HepG2 (cell line): ENCODE results near the gene RSPH9. TPM values are rescaled to one million over a fixed set of nuclear protein-coding genes. Genes with fewer than 3 reads are reported as not detected.
A peak's percentile ranks its signal among the peaks of the same experiment; 100 is the strongest.

ENCODE experiments used
- ATF1 ChIP-seq: IDR thresholded peaks from 2 replicates; pipeline ENCODE4 v1.6.1; 2016; ENCODE audit warnings: mild to moderate bottlenecking, control low read depth
- BRD4 ChIP-seq: sonication (generic); formaldehyde crosslinking; IDR thresholded peaks from 2 replicates; pipeline ENCODE4 v1.4.0; 2020; ENCODE audit warnings: missing genetic modification reagents
- DRAP1 ChIP-seq: IDR thresholded peaks from 2 replicates; pipeline ENCODE4 v1.6.1; 2016; ENCODE audit warnings: missing genetic modification reagents, missing compliant biosample characterization
- FOXJ3 ChIP-seq: sonication (generic); formaldehyde crosslinking; IDR thresholded peaks from 2 replicates; pipeline ENCODE4 v1.4.0; 2020; ENCODE audit warnings: missing genetic modification reagents, mild to moderate bottlenecking, borderline replicate concordance
- GZF1 ChIP-seq: sonication (generic); formaldehyde crosslinking; IDR thresholded peaks from 2 replicates; pipeline ENCODE4 v1.5.1; 2020; ENCODE audit warnings: mild to moderate bottlenecking, missing genetic modification reagents
- ISL2 ChIP-seq: sonication (generic); formaldehyde crosslinking; IDR thresholded peaks from 2 replicates; pipeline ENCODE4 v1.5.0; 2020; ENCODE audit warnings: missing genetic modification reagents
- KDM3A ChIP-seq: IDR thresholded peaks from 2 replicates; pipeline ENCODE4 v1.6.1; 2018; ENCODE audit warnings: low read depth, missing compliant biosample characterization
- KLF9 ChIP-seq: IDR thresholded peaks from 2 replicates; pipeline ENCODE4 v1.6.1; 2016; ENCODE audit warnings: low read depth
- NFKB2 ChIP-seq: sonication (generic); formaldehyde crosslinking; IDR thresholded peaks from 2 replicates; pipeline ENCODE4 v1.4.0; 2020; ENCODE audit warnings: missing genetic modification reagents, borderline replicate concordance
- SALL2 ChIP-seq: sonication (generic); formaldehyde crosslinking; IDR thresholded peaks from 2 replicates; pipeline ENCODE4 v1.8.1; 2023; ENCODE audit warnings: mild to moderate bottlenecking, missing genetic modification reagents, inconsistent platforms
- YEATS2 ChIP-seq: sonication (generic); formaldehyde crosslinking; IDR thresholded peaks from 2 replicates; pipeline ENCODE4 v1.4.0; 2020; ENCODE audit warnings: missing genetic modification reagents, borderline replicate concordance
- ZFP62 ChIP-seq: sonication (generic); formaldehyde crosslinking; IDR thresholded peaks from 2 replicates; pipeline ENCODE4 v1.4.0; 2020; ENCODE audit warnings: missing genetic modification reagents
- ZMYM2 ChIP-seq: sonication (generic); formaldehyde crosslinking; IDR thresholded peaks from 2 replicates; pipeline ENCODE4 v1.8.0; 2022; ENCODE audit warnings: mild to moderate bottlenecking, missing genetic modification reagents
- ZNF354B ChIP-seq: sonication (generic); formaldehyde crosslinking; IDR thresholded peaks from 2 replicates; pipeline ENCODE4 v1.8.0; 2022; ENCODE audit warnings: mild to moderate bottlenecking, missing genetic modification reagents
- ZNF563 ChIP-seq: sonication (generic); formaldehyde crosslinking; IDR thresholded peaks from 2 replicates; pipeline ENCODE4 v1.8.0; 2022; ENCODE audit warnings: mild to moderate bottlenecking, moderate library complexity, missing genetic modification reagents
- ZNF589 ChIP-seq: sonication (generic); formaldehyde crosslinking; conservative IDR thresholded peaks from 2 replicates; pipeline ENCODE4 v1.8.0; 2022; ENCODE audit warnings: mild to moderate bottlenecking, moderate library complexity, missing genetic modification reagents
- ZSCAN31 ChIP-seq: sonication (generic); formaldehyde crosslinking; IDR thresholded peaks from 2 replicates; pipeline ENCODE4 v1.5.0; 2020; ENCODE audit warnings: low read depth, mild to moderate bottlenecking, missing genetic modification reagents
- polyA plus RNA-seq, 8 experiments: library from polyadenylated mRNA; depleted of rRNA in 3 of 8; stranded (reverse) in 7 of 8; unstranded in 1 of 8; fragments of >200 nt; fragmentation: Illumina TruSeq in 4 of 8; extraction: Trizol in 4 of 8; gene quantifications; 2 replicates each; pipeline versions ENCODE4 v1.2.1 to v1.2.3, GENCODE V29; 2011 to 2016; ENCODE audit warnings: low read depth in 4 of 8, missing spikeins in 1 of 8, mixed read lengths in 1 of 8; ENCODE audit not compliant: insufficient read depth in 1 of 8
- total RNA-seq, 5 experiments: library from RNA; depleted of rRNA; stranded (reverse); fragments of >200 nt; fragmentation: Illumina TruSeq; extraction: Trizol; gene quantifications; 2 replicates each; pipeline ENCODE4 v1.2.3, GENCODE V29; 2016; ENCODE audit warnings: low read depth in 1 of 5
- TF ChIP-seq, protein P1 (sequence below): sonication (generic); formaldehyde crosslinking; IDR thresholded peaks from 2 replicates; pipeline ENCODE4 v1.5.0; 2020; ENCODE audit warnings: mild to moderate bottlenecking, missing genetic modification reagents, borderline replicate concordance
- TF ChIP-seq, protein P2 (sequence below): sonication (generic); formaldehyde crosslinking; IDR thresholded peaks from 2 replicates; pipeline ENCODE4 v1.8.1; 2023; ENCODE audit warnings: mild to moderate bottlenecking, missing genetic modification reagents
- TF ChIP-seq, protein P3 (sequence below): sonication (generic); formaldehyde crosslinking; IDR thresholded peaks from 2 replicates; pipeline ENCODE4 v1.4.0; 2020; ENCODE audit warnings: mild to moderate bottlenecking, missing genetic modification reagents

Gene RSPH9
- total and polyA plus RNA-seq, 2 of the 13 experiments (the other 11 are each of a cell fraction or from before 2014, with no cell fraction given) = 0.04 TPM; not detected in 1

DNA sequence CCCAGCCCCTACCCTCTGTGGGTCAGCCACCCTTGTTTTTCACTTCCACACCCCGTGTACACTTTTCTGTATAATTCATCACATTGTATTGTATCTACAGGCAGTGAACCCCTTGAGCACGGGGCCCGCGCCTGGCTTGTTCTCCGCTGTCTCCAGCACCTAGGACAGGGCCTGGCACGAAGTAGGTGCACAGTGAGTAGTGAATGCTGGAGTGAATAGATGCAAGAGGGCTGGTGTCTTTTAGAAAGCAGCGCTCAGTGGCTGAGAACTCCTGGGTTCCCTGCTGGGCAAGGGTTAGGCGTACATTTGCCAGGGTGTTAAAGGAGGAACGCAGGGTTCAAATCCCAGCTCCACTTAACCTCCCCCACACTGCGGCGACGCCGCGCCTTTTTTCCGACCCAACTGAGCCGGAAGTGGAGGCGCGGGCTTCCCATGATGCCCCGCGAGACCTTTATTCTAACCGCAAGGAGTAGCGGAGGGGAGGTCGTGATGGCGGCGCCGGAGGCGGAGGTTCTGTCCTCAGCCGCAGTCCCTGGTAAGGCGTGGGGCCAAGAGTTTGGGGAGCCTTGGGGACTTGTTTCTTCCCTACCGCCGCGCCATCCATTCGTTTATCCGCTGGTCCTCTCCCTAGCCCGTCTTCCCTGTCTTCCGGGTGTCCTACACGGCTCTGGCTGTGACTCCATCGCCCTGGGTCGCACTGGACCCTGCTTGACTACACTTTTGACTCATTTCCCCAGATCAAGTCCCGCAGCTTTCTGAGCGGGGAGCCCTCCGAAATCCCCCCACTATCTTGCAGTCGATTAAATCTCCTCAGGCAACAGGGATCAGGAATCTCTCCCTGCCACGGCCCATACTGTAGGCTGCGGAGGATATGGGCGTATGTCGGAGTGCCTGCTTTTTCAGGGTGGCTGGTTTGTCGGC, 9.2 kb upstream of the RSPH9 start, which contains the start of gene MAD2L1BP (continued):
- TF ChIP-seq, protein P1, sequence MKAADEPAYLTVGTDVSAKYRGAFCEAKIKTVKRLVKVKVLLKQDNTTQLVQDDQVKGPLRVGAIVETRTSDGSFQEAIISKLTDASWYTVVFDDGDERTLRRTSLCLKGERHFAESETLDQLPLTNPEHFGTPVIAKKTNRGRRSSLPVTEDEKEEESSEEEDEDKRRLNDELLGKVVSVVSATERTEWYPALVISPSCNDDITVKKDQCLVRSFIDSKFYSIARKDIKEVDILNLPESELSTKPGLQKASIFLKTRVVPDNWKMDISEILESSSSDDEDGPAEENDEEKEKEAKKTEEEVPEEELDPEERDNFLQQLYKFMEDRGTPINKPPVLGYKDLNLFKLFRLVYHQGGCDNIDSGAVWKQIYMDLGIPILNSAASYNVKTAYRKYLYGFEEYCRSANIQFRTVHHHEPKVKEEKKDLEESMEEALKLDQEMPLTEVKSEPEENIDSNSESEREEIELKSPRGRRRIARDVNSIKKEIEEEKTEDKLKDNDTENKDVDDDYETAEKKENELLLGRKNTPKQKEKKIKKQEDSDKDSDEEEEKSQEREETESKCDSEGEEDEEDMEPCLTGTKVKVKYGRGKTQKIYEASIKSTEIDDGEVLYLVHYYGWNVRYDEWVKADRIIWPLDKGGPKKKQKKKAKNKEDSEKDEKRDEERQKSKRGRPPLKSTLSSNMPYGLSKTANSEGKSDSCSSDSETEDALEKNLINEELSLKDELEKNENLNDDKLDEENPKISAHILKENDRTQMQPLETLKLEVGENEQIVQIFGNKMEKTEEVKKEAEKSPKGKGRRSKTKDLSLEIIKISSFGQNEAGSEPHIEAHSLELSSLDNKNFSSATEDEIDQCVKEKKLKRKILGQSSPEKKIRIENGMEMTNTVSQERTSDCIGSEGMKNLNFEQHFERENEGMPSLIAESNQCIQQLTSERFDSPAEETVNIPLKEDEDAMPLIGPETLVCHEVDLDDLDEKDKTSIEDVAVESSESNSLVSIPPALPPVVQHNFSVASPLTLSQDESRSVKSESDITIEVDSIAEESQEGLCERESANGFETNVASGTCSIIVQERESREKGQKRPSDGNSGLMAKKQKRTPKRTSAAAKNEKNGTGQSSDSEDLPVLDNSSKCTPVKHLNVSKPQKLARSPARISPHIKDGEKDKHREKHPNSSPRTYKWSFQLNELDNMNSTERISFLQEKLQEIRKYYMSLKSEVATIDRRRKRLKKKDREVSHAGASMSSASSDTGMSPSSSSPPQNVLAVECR = peak; percentile 95
- TF ChIP-seq ISL2 (CRISPR knock-in tag) (peak; percentile 69; the same call in 1 of the 2 replicates), ZSCAN31 (CRISPR knock-in tag) (peak; percentile 66), FOXJ3 (CRISPR knock-in tag) (no peak), ZMYM2 (CRISPR knock-in tag) (no peak; the same call in 1 of the 2 replicates), ZNF563 (CRISPR knock-in tag) (peak; percentile 86; the same call in 1 of the 2 replicates), NFKB2 (CRISPR knock-in tag) (peak; percentile 89), ZNF354B (CRISPR knock-in tag) (no peak), ATF1 (CRISPR knock-in tag) (no peak; the same call in 1 of the 2 replicates), ZNF589 (CRISPR knock-in tag) (peak; percentile 69; the same call in 1 of the 2 replicates), SALL2 (CRISPR knock-in tag) (no peak; the same call in 1 of the 2 replicates), YEATS2 (CRISPR knock-in tag) (peak; percentile 90), KDM3A (peak; percentile 52; the same call in 1 of the 2 replicates), GZF1 (CRISPR knock-in tag) (no peak), DRAP1 (CRISPR knock-in tag) (peak; percentile 98), KLF9 (CRISPR knock-in tag) (no peak; the same call in 1 of the 2 replicates), BRD4 (peak; percentile 81), ZFP62 (CRISPR knock-in tag) (no peak)
- TF ChIP-seq, protein P2, sequence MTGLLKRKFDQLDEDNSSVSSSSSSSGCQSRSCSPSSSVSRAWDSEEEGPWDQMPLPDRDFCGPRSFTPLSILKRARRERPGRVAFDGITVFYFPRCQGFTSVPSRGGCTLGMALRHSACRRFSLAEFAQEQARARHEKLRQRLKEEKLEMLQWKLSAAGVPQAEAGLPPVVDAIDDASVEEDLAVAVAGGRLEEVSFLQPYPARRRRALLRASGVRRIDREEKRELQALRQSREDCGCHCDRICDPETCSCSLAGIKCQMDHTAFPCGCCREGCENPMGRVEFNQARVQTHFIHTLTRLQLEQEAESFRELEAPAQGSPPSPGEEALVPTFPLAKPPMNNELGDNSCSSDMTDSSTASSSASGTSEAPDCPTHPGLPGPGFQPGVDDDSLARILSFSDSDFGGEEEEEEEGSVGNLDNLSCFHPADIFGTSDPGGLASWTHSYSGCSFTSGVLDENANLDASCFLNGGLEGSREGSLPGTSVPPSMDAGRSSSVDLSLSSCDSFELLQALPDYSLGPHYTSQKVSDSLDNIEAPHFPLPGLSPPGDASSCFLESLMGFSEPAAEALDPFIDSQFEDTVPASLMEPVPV (CRISPR knock-in tag) = peak; percentile 86
- TF ChIP-seq, protein P3, sequence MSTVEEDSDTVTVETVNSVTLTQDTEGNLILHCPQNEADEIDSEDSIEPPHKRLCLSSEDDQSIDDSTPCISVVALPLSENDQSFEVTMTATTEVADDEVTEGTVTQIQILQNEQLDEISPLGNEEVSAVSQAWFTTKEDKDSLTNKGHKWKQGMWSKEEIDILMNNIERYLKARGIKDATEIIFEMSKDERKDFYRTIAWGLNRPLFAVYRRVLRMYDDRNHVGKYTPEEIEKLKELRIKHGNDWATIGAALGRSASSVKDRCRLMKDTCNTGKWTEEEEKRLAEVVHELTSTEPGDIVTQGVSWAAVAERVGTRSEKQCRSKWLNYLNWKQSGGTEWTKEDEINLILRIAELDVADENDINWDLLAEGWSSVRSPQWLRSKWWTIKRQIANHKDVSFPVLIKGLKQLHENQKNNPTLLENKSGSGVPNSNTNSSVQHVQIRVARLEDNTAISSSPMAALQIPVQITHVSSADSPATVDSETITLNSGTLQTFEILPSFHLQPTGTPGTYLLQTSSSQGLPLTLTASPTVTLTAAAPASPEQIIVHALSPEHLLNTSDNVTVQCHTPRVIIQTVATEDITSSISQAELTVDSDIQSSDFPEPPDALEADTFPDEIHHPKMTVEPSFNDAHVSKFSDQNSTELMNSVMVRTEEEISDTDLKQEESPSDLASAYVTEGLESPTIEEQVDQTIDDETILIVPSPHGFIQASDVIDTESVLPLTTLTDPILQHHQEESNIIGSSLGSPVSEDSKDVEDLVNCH (CRISPR knock-in tag) = peak; percentile 56; the same call in 1 of the 2 replicates
